Mesothelial cell of epicardium (in vitro differentiated cells): ENCODE data around the gene HGFAC. TPM values are rescaled to one million over a fixed set of nuclear protein-coding genes. Genes with fewer than 3 reads are reported as not detected.

Experiments
- DNase-seq, 2 experiments: peaks; one replicate each; pipeline ENCODE4 v3.0.0; 2021; ENCODE audit warnings: low spot score in 2 of 2; ENCODE audit not compliant: unreplicated experiment in 2 of 2
- H3K27ac Mint-ChIP-seq: 2 replicates; pipeline ENCODE4 v1.8.0; 2021; ENCODE audit warnings: mixed read lengths
- H3K27me3 Mint-ChIP-seq: 2 replicates; pipeline ENCODE4 v1.8.0; 2021; ENCODE audit warnings: low read depth, mixed read lengths
- H3K36me3 Mint-ChIP-seq: 2 replicates; pipeline ENCODE4 v1.8.0; 2021; ENCODE audit warnings: mixed read lengths
- H3K4me1 Mint-ChIP-seq: 2 replicates; pipeline ENCODE4 v1.8.0; 2021; ENCODE audit warnings: mixed read lengths
- H3K4me3 Mint-ChIP-seq: 2 replicates; pipeline ENCODE4 v1.8.0; 2021; ENCODE audit warnings: mild to moderate bottlenecking, moderate library complexity, mixed read lengths
- H3K9me3 Mint-ChIP-seq: 2 replicates; pipeline ENCODE4 v1.8.0; 2021; ENCODE audit warnings: mixed read lengths
- CTCF ChIP-seq: fragments of 200-600 bp; sonication (generic); IDR thresholded peaks from one replicate; pipeline ENCODE4 v1.5.0; 2021; ENCODE audit warnings: antibody characterized with exemption; ENCODE audit not compliant: unreplicated experiment
- total RNA-seq: library from RNA; stranded (reverse); gene quantifications from 3 replicates; pipeline ENCODE4 v1.2.1, GENCODE V29; 2021

Gene HGFAC
- total RNA-seq, 1 donor from 2014 or later = 2.5 TPM

GRCh38 chr4:3399277-3400194, 42.2 kb upstream of the HGFAC start:
- no peak overlapping the region for H3K4me3 Mint-ChIP-seq
- no peak for TF ChIP-seq CTCF
- H3K4me1 Mint-ChIP-seq = no peaks in the 10 kb centered on the region
- H3K27me3 Mint-ChIP-seq = no peaks in the 10 kb centered on the region
- no peak overlapping the region for H3K27ac Mint-ChIP-seq
- H3K9me3 Mint-ChIP-seq = peaks cover 34% of the 10 kb centered on the region
- peaks cover 55% of the 10 kb centered on the region for H3K36me3 Mint-ChIP-seq
- no peak for DNase-seq

GRCh38 chr4:3401436-3402171, 40.2 kb upstream of the HGFAC start:
- Mint-ChIP-seq H3K27me3 (no peaks in the 10 kb centered on the region), H3K9me3 (peaks cover 28% of the 10 kb centered on the region), H3K4me1 (no peaks in the 10 kb centered on the region), H3K4me3 (no peak overlapping the region), H3K36me3 (peaks cover 51% of the 10 kb centered on the region), H3K27ac (no peak overlapping the region)
- no peak for TF ChIP-seq CTCF
- no peak for DNase-seq

GRCh38 chr4:3402491-3403347, 39.0 kb upstream of the HGFAC start:
- Mint-ChIP-seq H3K9me3 (peaks cover 17% of the 10 kb centered on the region), H3K36me3 (peaks cover 41% of the 10 kb centered on the region), H3K4me3 (no peak overlapping the region), H3K4me1 (no peaks in the 10 kb centered on the region), H3K27ac (no peak overlapping the region), H3K27me3 (no peaks in the 10 kb centered on the region)
- no peak for TF ChIP-seq CTCF
- DNase-seq = no peak

GRCh38 chr4:3403348-3403906, 38.3 kb upstream of the HGFAC start:
- Mint-ChIP-seq H3K27me3 (no peaks in the 10 kb centered on the region), H3K36me3 (peaks cover 39% of the 10 kb centered on the region), H3K27ac (no peak overlapping the region), H3K4me1 (no peaks in the 10 kb centered on the region), H3K9me3 (peaks cover 17% of the 10 kb centered on the region), H3K4me3 (no peak overlapping the region)
- no peak for DNase-seq
- TF ChIP-seq CTCF = no peak

- Mint-ChIP-seq H3K4me3 (no peak overlapping the region), H3K27ac (no peak overlapping the region), H3K36me3 (peaks cover 33% of the 10 kb centered on the region), H3K9me3 (peaks cover 13% of the 10 kb centered on the region), H3K27me3 (no peaks in the 10 kb centered on the region), H3K4me1 (peaks cover 4% of the 10 kb centered on the region)
- TF ChIP-seq CTCF = no peak
- no peak for DNase-seq
Measured at GRCh38 chr4:3404546-3404945, 37.2 kb upstream of the HGFAC start.
